NK-92 (cell line): ENCODE results near the gene LRWD1.
A peak's percentile ranks its signal among the peaks of the same experiment; 100 is the strongest.

Experiments
- DNase-seq: peaks from one replicate; lab custom pipeline; 2025; ENCODE audit not compliant: unreplicated experiment; lab: John Stamatoyannopoulos, UW

LRWD1 gene

GRCh38 chr7:102464577-102465280 lies at the start of gene LRWD1, which contains the start of gene ALKBH4:
TSS of gene LRWD1 (plus strand) at chr7:102464984. CDS start at chr7:102465081, 97 bp downstream.
TSS of gene ALKBH4 (minus strand) at chr7:102464863. CDS start at chr7:102464836, 27 bp downstream.
- DNase-seq: peak; percentile 40

DNA sequence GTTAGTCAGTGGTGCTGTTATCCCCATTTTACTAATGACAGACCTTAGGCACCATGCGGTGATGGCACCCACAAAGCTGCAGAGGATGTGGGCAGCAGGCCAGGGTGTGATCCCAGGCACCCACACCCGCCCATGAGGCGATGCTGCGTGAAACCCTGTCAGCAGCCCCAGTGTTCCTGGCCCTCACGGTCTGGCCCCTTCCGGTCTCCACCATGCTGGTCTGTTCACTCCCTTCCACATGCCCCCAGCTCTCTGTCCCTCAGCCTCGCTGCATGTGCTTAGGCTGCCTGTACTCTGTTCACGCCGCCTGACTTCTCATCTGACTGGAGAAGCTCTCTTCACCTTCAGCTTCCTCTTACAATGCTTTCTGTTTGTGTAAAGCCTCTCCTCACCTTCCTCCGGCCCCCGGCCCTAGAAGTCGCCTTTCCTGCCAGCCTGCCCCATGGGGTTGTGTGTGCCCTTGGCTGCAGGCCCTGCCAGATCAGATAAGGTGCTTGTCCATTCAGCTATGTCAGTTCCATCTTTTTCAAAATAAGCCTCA lies 49.0 kb upstream of the LRWD1 start:
- no peak for DNase-seq

- DNase-seq: no peak
These were observed 48.4 kb upstream of the LRWD1 start for GRCh38 chr7:102416406-102416805.

GRCh38 chr7:102417105-102417504 lies 47.7 kb upstream of the LRWD1 start:
- no peak for DNase-seq

- DNase-seq: no peak
These were observed 46.2 kb upstream of the LRWD1 start for GRCh38 chr7:102418592-102418991.

- no peak for DNase-seq
These were observed 43.0 kb upstream of the LRWD1 start for GRCh38 chr7:102421706-102422240.

DNA sequence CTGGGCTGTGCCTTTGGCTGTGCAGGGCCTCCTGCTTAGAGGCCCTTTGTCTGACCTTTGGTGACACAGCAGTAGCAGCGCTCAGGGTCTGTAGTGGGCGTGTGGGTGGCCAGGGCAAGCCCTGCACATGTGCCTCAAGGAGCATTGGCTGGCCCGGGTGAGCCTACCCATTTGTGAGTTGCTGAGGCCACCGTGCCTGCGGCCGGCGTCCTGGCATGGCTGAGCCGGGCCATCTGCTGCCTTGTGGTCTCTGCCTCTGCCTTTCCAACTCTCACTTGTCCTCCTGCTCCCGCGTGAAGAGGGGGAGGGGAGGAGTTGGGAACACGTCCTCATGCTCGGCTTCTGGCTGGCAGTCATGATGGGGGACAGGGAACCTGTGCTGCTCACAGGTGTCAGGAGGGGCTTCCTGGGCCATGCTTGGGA lies 40.6 kb upstream of the LRWD1 start:
- no peak for DNase-seq

DNA sequence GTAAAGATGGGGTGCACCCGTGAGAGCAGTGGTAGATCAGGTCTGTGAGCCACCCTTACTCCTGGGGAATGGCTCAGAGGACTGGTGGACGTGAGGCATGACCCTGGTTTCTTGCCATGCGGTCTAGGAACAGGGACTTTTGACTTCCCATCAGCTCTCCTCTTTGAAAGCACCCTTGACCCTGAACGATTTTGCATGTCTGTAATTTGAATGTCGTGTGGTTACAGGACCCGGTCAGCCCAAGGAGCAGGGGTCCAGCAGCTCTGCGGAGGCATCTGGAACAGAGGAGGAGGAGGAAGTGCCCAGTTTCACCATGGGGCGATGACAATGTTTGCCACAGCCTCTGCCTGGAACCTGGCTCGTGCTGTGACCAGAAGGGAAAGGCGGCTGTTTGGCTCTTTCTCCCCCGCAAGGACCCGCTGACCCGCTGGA lies 40.0 kb upstream of the LRWD1 start:
- DNase-seq: no peak

GRCh38 chr7:102425639-102426267 lies 39.0 kb upstream of the LRWD1 start:
- no peak for DNase-seq

DNA sequence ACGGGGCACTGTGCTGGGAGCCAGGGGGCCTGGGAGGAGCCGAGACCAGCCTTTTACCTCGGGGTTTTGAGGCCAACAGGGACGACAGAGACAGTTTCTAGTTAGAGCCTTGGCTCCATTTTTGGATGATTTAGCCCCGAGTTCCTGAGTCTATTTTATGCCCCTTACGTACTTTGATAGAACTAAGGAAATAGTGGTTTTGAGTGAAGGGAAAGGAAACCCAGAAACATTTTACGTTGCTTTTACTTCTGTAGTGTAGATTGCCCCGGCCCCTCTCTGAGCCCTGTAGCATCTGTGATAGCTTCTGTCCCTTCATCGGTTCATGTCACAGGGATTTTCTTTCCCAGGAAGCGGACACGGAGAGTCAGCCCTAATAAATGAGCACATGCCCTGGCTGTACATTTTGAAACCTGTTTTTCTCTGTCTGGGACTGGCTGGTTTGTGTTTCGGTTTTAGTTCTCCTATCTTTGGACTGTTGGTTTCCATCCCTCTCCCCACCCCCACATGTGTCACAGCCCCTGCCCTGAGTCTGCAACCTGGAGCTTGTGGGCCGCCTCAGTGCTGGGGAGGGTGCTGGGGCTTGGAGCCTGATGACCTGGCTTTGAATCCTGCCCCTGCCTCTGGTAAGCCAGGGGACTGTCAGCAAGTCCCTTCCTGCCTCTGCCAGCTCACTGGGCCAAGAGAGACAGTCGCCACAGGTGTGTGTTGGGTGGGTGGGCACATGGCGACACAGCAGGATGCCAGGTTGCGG lies 38.3 kb upstream of the LRWD1 start:
- no peak for DNase-seq

GRCh38 chr7:102427019-102427405 lies 37.8 kb upstream of the LRWD1 start:
- DNase-seq: no peak

GRCh38 chr7:102429141-102429899 lies 35.5 kb upstream of the LRWD1 start:
- DNase-seq: no peak

DNA sequence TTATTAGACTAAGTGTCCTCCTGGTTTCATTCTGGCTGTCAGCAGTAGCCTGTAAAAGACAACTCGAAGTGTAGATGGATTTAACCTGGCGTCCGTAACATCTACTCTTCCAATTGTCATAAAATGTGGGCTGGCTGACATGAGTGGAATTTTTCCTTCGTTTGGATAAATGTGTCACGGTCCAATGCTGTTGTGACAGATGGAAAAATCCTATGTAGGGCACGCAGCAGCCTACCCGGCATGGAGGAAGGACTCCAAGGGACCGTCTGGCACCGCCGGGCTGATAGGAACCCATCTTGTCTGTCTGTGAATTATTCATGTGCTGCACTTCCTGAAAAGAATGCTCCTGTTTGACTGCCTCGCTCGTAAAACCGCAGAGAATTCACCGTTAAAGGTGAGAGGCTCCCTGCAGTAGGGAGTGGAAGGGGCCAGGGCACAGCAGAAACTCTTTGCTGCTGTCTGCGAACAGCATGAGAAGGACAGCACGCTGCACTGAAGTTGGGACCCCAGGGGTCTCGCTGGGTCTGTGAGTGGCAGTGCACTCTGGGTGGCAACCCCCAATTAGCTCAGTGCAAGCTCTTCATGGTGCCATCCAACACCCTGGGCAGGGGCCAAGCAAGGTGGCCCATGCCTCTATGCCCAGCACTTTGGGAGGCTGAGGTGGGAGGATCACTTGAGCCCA lies 33.0 kb upstream of the LRWD1 start:
- no peak for DNase-seq

GRCh38 chr7:102432442-102433218 lies 32.2 kb upstream of the LRWD1 start:
- DNase-seq: no peak

GRCh38 chr7:102433219-102434038 lies 31.4 kb upstream of the LRWD1 start, which contains the start of gene ORAI2:
TSS of gene ORAI2 (plus strand) at chr7:102433575. CDS start at chr7:102438957, 5,382 bp downstream.
- DNase-seq: no peak

- no peak for DNase-seq
These were observed 30.7 kb upstream of the LRWD1 start for GRCh38 chr7:102434039-102434486.

- no peak for DNase-seq
These were observed 28.7 kb upstream of the LRWD1 start for GRCh38 chr7:102436118-102436517.
